HCT116 (cell line): ENCODE data around the gene LRP1. TPM values are rescaled to one million over a fixed set of nuclear protein-coding genes. Genes with fewer than 3 reads are reported as not detected.

Experiments used
- ATAC-seq: fragments of 200-7000 bp; cut with Tn5 transposase; 2 replicates; pipeline ENCODE4 v1.9.1; 2020; ENCODE audit warnings: mild to moderate bottlenecking, moderate library complexity
- BruUV-seq: library from RNA; stranded (reverse); fragments of 400-500 nt; replicated peaks from 2 replicates; lab custom pipeline; 2021; lab: Mats Ljungman, UMichigan
- CTCF ChIA-PET: fragments of 300-600 bp; sonication (Branson Sonifier 250); formaldehyde crosslinking; loops from one replicate; lab custom pipeline; 2021; ENCODE audit warnings: antibody characterized with exemption; lab: Charles Lee
- POLR2A ChIA-PET: fragments of 300-600, 350-600 bp; sonication (Branson Sonifier 250); formaldehyde crosslinking; loops from one replicate; lab custom pipeline; 2021; ENCODE audit warnings: antibody characterized with exemption; lab: Charles Lee
- RAD21 ChIA-PET, 2 experiments: fragments of 300-600 bp; sonication (Branson Sonifier 250); formaldehyde crosslinking; loops; one replicate each; lab custom pipeline; 2023; ENCODE audit warnings: low total read pairs in 2 of 2; ENCODE audit not compliant: uncharacterized antibody in 2 of 2, unreplicated experiment in 2 of 2, low non-redundant PET in 1 of 2; lab: Charles Lee
- DNase-seq: peaks from one replicate; pipeline ENCODE4 v3.0.0-alpha.2; 2010; ENCODE audit warnings: low read depth, low spot score
- H2AFZ ChIP-seq: fragments of 200-600 bp; shearing (Covaris generic), sonication (generic); 2 replicates; pipeline ENCODE4 v1.6.1; 2017; ENCODE audit warnings: low read depth, mixed run types, mixed read lengths, antibody characterized with exemption, low read length; ENCODE audit not compliant: poor library complexity, severe bottlenecking
- H3K27ac ChIP-seq: 2 replicates; pipeline ENCODE4 v1.5.1; 2012; ENCODE audit warnings: low read depth, low read length
- H3K27me3 ChIP-seq: fragments of 200-600 bp; sonication (generic); 2 replicates; pipeline ENCODE4 v1.6.1; 2016; ENCODE audit warnings: mixed run types, low read length, mixed read lengths; ENCODE audit not compliant: insufficient read depth
- H3K36me3 ChIP-seq, 2 experiments: fragments of 200-500 bp in 1 of 2; fragments of 200-600 bp in 1 of 2; sonication (Bioruptor generic) in 1 of 2; sonication (generic) in 1 of 2; 2 replicates each; pipeline versions ENCODE4 v1.5.1 to v1.6.1; 2014 to 2016; ENCODE audit warnings: low read length in 2 of 2, inconsistent platforms in 1 of 2, mixed read lengths in 1 of 2, mixed run types in 1 of 2; ENCODE audit not compliant: insufficient read depth in 2 of 2, control insufficient read depth in 1 of 2
- H3K4me1 ChIP-seq, 2 experiments: fragments of 200-600 bp in 1 of 2; sonication (generic) in 1 of 2; 2 replicates each; pipeline versions ENCODE4 v1.5.1 to v1.6.1; 2012 to 2017; ENCODE audit warnings: low read length in 2 of 2, inconsistent platforms in 1 of 2, mild to moderate bottlenecking in 1 of 2, mixed read lengths in 1 of 2, mixed run types in 1 of 2, moderate library complexity in 1 of 2; ENCODE audit not compliant: insufficient read depth in 2 of 2, control insufficient read depth in 1 of 2
- H3K4me2 ChIP-seq: fragments of 200-600 bp; sonication (generic); 2 replicates; pipeline ENCODE4 v1.6.1; 2017; ENCODE audit warnings: mixed run types, low read length, mixed read lengths
- H3K4me3 ChIP-seq, 2 experiments: fragments of 200-600 bp in 1 of 2; sonication (generic) in 1 of 2; replicated peaks in 1 of 2; 2 replicates each; pipeline ENCODE4 v1.5.1; 2011 to 2016; ENCODE audit warnings: low read length in 2 of 2, control low read depth in 1 of 2, low read depth in 1 of 2, mild to moderate bottlenecking in 1 of 2, mixed read lengths in 1 of 2, mixed run types in 1 of 2
- H3K79me2 ChIP-seq: fragments of 200-600 bp; sonication (generic); 2 replicates; pipeline ENCODE4 v1.6.1; 2017; ENCODE audit warnings: mild to moderate bottlenecking, mixed run types, low read length, moderate library complexity, mixed read lengths; ENCODE audit not compliant: insufficient read depth
- H3K9ac ChIP-seq: fragments of 200-600 bp; sonication (generic); 2 replicates; pipeline ENCODE4 v1.6.1; 2016; ENCODE audit warnings: low read length, mixed read lengths
- H3K9me2 ChIP-seq: fragments of 200-600 bp; sonication (generic), shearing (Covaris generic); 2 replicates; pipeline ENCODE4 v1.6.1; 2017; ENCODE audit warnings: mixed run types, mild to moderate bottlenecking, moderate library complexity; ENCODE audit not compliant: insufficient read depth
- H3K9me3 ChIP-seq, 2 experiments: fragments of 200-500 bp in 1 of 2; fragments of 200-600 bp in 1 of 2; sonication (Bioruptor generic) in 1 of 2; sonication (generic) in 1 of 2; 2 replicates each; pipeline ENCODE4 v1.6.1; 2014 to 2017; ENCODE audit warnings: low read length in 2 of 2, mixed read lengths in 2 of 2, inconsistent platforms in 1 of 2, low read depth in 1 of 2, mild to moderate bottlenecking in 1 of 2, mixed run types in 1 of 2, moderate library complexity in 1 of 2; ENCODE audit not compliant: control insufficient read depth in 1 of 2, insufficient read depth in 1 of 2
- H4K20me1 ChIP-seq: fragments of 200-600 bp; sonication (generic), shearing (Covaris generic); 2 replicates; pipeline ENCODE4 v1.6.1; 2017; ENCODE audit warnings: mixed run types, mild to moderate bottlenecking, moderate library complexity; ENCODE audit not compliant: insufficient read depth
- ATF3 ChIP-seq: IDR thresholded peaks from 2 replicates; pipeline ENCODE4 v1.6.1; 2012
- CTCF ChIP-seq, 3 experiments: fragments of 200-600 bp in 1 of 3; sonication (generic) in 1 of 3; IDR thresholded peaks in 2 of 3; conservative IDR thresholded peaks in 1 of 3; 2 replicates each; pipeline ENCODE4 v1.5.1; 2012 to 2017; ENCODE audit warnings: low read depth in 2 of 3, low read length in 2 of 3, antibody characterized with exemption in 1 of 3, borderline replicate concordance in 1 of 3, control low read depth in 1 of 3, mild to moderate bottlenecking in 1 of 3, mixed read lengths in 1 of 3, mixed run types in 1 of 3, moderate library complexity in 1 of 3; ENCODE audit not compliant: insufficient read depth in 1 of 3
- EGR1 ChIP-seq: IDR thresholded peaks from 2 replicates; pipeline ENCODE4 v1.6.1; 2012; ENCODE audit warnings: low read depth
- EZH2 ChIP-seq: fragments of 200-600 bp; sonication (generic); IDR thresholded peaks from 2 replicates; pipeline ENCODE4 v1.6.1; 2017; ENCODE audit warnings: antibody characterized with exemption, mixed run types
- EZH2phosphoT487 ChIP-seq: fragments of 200-600 bp; IDR thresholded peaks from 2 replicates; pipeline ENCODE4 v1.6.1; 2018; ENCODE audit warnings: antibody characterized with exemption, borderline replicate concordance
- JUND ChIP-seq: IDR thresholded peaks from 2 replicates; pipeline ENCODE4 v1.6.1; 2012
- POLR2A ChIP-seq: IDR thresholded peaks from 2 replicates; pipeline ENCODE4 v1.7.0; 2011; ENCODE audit warnings: borderline replicate concordance; ENCODE audit not compliant: insufficient read depth, insufficient read length; ENCODE audit errors: extremely low read depth
- POLR2AphosphoS5 ChIP-seq: IDR thresholded peaks from 2 replicates; pipeline ENCODE4 v1.6.1; 2011; ENCODE audit warnings: mild to moderate bottlenecking, low read depth, low read length, moderate library complexity
- RAD21 ChIP-seq: IDR thresholded peaks from 2 replicates; pipeline ENCODE4 v1.6.1; 2012; ENCODE audit warnings: low read depth, mild to moderate bottlenecking
- REST ChIP-seq: IDR thresholded peaks from 2 replicates; pipeline ENCODE4 v1.6.1; 2012; ENCODE audit warnings: low read depth
- SIN3A ChIP-seq: IDR thresholded peaks from 2 replicates; pipeline ENCODE4 v1.6.1; 2012; ENCODE audit warnings: low read depth
- SRF ChIP-seq: IDR thresholded peaks from 2 replicates; pipeline ENCODE4 v1.6.1; 2012; ENCODE audit warnings: low read depth
- TCF7L2 ChIP-seq: IDR thresholded peaks from 2 replicates; pipeline ENCODE4 v1.7.0; 2011; ENCODE audit warnings: borderline replicate concordance, inconsistent platforms; ENCODE audit not compliant: insufficient read depth, insufficient read length; ENCODE audit errors: extremely low read depth
- YY1 ChIP-seq: IDR thresholded peaks from 2 replicates; pipeline ENCODE4 v1.6.1; 2011; ENCODE audit warnings: low read length, low read depth, moderate library complexity, mild to moderate bottlenecking; ENCODE audit not compliant: insufficient replicate concordance; ENCODE audit errors: extremely low read depth
- ZBTB33 ChIP-seq: IDR thresholded peaks from 2 replicates; pipeline ENCODE4 v1.6.1; 2011; ENCODE audit warnings: mild to moderate bottlenecking, low read length, moderate library complexity; ENCODE audit not compliant: insufficient replicate concordance; ENCODE audit errors: extremely low read depth
- ZNF274 ChIP-seq: fragments of 200-500 bp; sonication (Bioruptor generic); IDR thresholded peaks from 2 replicates; pipeline ENCODE4 v1.6.1; 2014; ENCODE audit warnings: mild to moderate bottlenecking, low read depth, low read length, inconsistent platforms
- intact Hi-C: fragments of 100-400 bp; cut with micrococcal nuclease; formaldehyde crosslinking; loops from 2 replicates; pipeline ENCODE4 v1.10.0; 2022
- total RNA-seq: library from RNA; stranded (reverse); gene quantifications from one replicate; pipeline ENCODE4 v1.2.1, GENCODE V29; 2021; ENCODE audit not compliant: unreplicated experiment

LRP1 gene
- total RNA-seq, 1 experiment from 2014 or later, result 12.0 TPM

GRCh38 chr12:57099766-57100165 is 28.5 kb upstream of the LRP1 start:
- H3K36me3 ChIP-seq, result peaks cover 9 to 10% of the 10 kb centered on the region in 2 experiments; a peak in 2 of 4 replicates
- no peaks in the 10 kb centered on the region for H4K20me1 ChIP-seq
- POLR2A ChIA-PET, result interaction anchor here (1.1 to 7.8 kb wide), 2 partner anchors 12 to 21 kb away, joined by 5 to 32 read pairs; partner anchors contain the start of genes NEMP1 and STAT6
- no peak for TF ChIP-seq RAD21
- TF ChIP-seq ZBTB33, result no peak
- TF ChIP-seq YY1, result no peak
- TF ChIP-seq REST, result no peak
- TF ChIP-seq POLR2AphosphoS5, result no peak
- no peak for TF ChIP-seq POLR2A
- no peak for TF ChIP-seq TCF7L2
- TF ChIP-seq EZH2, result no peak
- no peak for TF ChIP-seq EZH2phosphoT487
- no peak for TF ChIP-seq ATF3
- no peak for TF ChIP-seq SIN3A
- TF ChIP-seq CTCF (IDR thresholded peaks at IDR 0.05 in 2 of 3, conservative IDR thresholded peaks at IDR 0.05 in 1 of 3; ENCODE audit: borderline replicate concordance in 1 of 3, insufficient read depth in 1 of 3, low read depth in 2 of 3, low read length in 2 of 3), result no peak
- no peak for TF ChIP-seq JUND
- no peak for TF ChIP-seq SRF
- no peak for TF ChIP-seq ZNF274
- TF ChIP-seq EGR1, result no peak
- TF ChIP-seq, all 23 proteins: peak for 0
- ATAC-seq (no peak), DNase-seq (no peak)
- H3K9ac ChIP-seq, result no peak overlapping the region
- RAD21 ChIA-PET, result interaction anchor here in 1 of 2 experiments (1.1 kb wide), 1 partner anchor 12 kb away, joined by 3 read pairs; the partner anchor contains the start of gene STAT6
- no peaks in the 10 kb centered on the region for H3K9me2 ChIP-seq
- no peak overlapping the region for H3K4me3 ChIP-seq
- H3K79me2 ChIP-seq, result no peaks in the 10 kb centered on the region
- H3K4me2 ChIP-seq, result no peak overlapping the region
- H2AFZ ChIP-seq, result no peak overlapping the region
- intact Hi-C loops, result no loop called here
- BruUV-seq, result no TSS peak
- H3K9me3 ChIP-seq, result no peaks in the 10 kb centered on the region
- CTCF ChIA-PET, result interaction anchor here (0.7 to 1.0 kb wide), 2 partner anchors 12 to 13 kb away, joined by 3 read pairs; no protein-coding TSS in a partner anchor
- no peaks in the 10 kb centered on the region for H3K27me3 ChIP-seq
- H3K27ac ChIP-seq, result no peak overlapping the region
- peaks cover 30 to 44% of the 10 kb centered on the region in 2 experiments for H3K4me1 ChIP-seq
